H54 (cell line): ENCODE results near the gene MRO.
A peak's percentile ranks its signal among the peaks of the same experiment; 100 is the strongest.
"Not testable (repeated sequence)": the region's sequence is repeated elsewhere in the genome, so short reads cannot be mapped to it uniquely, and the experiment has no call there.

ENCODE experiments used
- DNase-seq: peaks from one replicate; pipeline ENCODE4 v3.0.0; 2011; ENCODE audit warnings: low spot score, mixed read lengths; ENCODE audit not compliant: insufficient read length
- FAIRE-seq: peaks from 3 replicates; lab custom pipeline; 2011; peaks lifted over from hg19 to GRCh38; lab: Jason Lieb, UNC
- POLR2A ChIP-seq: IDR thresholded peaks from 2 replicates; pipeline ENCODE4 v1.6.1; 2011; ENCODE audit warnings: low read depth, mild to moderate bottlenecking, low read length

The MRO gene

DNA sequence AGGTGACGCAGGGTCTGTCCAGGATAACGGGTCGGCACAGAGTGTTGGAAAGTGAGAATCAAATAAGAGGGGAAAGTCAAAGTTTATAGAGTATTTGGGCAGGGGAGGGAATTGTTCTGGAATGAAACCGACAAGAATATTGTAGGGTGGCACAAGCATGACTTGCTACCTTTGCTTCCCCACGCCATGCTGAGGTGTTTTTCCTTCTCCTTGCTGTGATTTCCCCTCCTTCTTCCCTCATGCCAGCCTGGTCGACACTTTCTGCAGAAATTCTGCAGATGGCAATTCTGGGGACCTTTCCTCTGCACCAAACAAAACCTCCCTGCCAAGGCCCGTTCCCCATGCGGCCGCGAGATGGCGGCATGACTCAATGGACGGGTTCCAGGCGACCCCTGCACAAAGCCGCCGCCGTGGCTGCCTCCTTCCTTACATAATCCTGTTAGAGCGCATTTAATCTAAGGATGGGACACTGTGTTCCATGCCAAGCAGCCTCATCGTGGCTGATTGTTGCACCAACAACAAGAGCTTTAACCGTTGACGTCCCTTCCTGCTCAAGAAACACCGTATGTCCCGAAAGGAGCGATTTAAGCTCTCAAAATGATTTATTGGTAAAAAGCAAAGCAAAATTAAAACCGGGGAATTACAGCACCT is at the start of gene MRO:
TSS of gene MRO (minus strand) at position 289 of the 651 bp plus-strand sequence. CDS start 10,616 bp downstream, outside the sequence.
- FAIRE-seq (no peak), DNase-seq (peak; percentile 55)
- no peak for TF ChIP-seq POLR2A

DNA sequence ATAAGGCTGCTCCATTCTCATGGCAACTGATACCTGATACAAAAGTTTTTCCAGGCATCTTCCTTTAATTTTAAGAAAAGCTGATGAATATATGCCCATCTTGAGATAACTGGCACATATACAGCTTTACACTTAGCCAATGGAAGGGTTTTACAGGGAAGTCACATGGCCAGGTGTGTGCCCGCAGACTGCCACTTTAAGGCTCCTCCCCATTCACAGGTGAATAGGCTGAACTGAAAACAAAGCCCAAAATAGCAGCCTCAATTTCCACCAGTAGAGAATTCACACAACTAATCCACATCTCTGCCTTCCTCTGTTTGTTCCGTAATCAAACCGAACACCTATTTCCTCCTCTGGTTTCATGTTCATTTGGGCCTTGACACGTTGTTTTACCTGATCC is 49.3 kb upstream of the MRO start:
- no peak for TF ChIP-seq POLR2A
- no peak for DNase-seq

DNA sequence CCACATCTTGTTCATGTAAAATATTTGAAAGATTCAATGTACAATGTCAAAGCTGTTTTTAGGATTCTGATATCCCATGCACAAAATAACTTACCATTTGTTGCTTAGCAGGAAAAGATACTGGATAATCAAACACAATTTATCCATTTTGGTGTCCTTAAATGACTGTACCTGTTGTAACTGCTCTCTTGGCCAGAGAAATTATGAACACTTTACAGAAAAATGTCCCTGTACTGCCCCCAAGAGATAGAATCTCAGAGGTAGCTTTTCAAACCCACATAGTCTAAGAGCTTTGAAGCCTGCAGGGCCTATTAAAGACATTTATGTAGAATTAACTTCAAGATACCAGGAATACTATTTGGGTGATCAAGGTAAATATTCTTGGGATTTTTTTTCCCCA is 46.9 kb upstream of the MRO start:
- TF ChIP-seq POLR2A: no peak
- no peak for FAIRE-seq

More for the DNA sequence above, 49.3 kb upstream of the MRO start:
- no peak for FAIRE-seq

DNA sequence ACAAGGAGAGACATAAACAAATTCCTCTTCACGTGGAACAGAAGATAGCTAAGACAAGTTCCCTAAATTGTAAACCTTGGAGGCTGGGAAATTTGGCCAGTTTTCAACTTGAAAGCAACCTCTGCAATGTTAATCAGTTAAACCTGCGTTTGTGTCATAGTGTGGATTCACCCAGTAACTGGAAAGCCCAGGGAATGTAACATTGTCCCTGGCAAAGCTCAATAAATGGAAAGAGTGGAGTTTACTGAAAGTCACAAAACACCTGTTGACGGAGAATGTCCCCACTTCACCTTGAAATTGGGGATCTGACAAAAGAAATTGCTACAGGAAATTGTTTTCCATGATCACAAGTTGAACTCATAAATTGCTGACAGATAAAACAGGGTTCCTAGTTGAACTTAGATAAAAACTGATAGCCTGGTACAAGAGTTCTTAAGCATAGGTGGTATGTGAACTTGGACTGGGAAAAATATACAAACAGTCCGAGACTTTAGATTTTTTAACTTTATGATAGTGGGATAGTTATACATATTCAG is 44.1 kb upstream of the MRO start:
- TF ChIP-seq POLR2A: no peak
- DNase-seq: no peak
- FAIRE-seq: no peak

More for the DNA sequence above, 46.9 kb upstream of the MRO start:
- DNase-seq: no peak

DNA sequence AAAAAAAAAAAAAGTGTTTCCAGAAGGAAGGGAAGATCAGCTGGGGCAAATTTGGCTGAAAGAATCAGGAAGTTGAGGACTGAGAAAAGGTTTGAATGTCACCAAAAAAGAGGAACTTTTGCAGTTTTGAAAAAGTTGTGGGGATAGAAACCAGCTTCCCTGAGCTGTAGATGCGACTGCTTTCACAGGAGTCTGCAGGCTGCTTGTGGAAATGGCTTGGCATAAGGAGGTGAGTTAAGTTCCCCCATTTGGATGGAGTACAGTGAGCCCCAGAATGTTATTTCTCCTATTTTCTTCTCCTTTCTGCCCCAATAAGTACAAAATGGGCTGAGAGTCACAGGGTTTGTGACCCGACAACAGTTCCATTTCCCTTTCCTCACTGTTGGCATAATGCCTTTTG is 42.6 kb upstream of the MRO start:
- FAIRE-seq (no peak), DNase-seq (no peak)
- TF ChIP-seq POLR2A: no peak

DNA sequence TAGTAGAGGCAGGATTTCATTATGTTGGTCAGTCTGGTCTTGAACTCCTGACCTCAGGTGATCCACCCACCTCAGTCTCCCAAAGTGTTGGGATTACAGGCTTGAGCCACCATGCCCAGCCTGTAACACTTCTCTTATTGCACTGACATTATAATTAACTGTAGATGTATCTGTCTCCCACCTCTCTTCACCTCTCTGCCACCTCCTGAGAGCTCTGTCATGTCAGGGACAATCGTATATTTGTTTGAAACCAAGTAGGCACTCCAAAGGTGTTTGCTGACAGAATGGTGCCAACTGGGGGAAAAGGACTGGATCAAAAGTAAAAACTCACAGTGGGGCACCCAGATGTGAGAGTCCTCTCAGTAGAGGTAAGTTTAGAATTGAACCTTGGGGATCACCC is 41.8 kb upstream of the MRO start:
- no peak for FAIRE-seq
- TF ChIP-seq POLR2A: no peak
- DNase-seq: no peak

DNA sequence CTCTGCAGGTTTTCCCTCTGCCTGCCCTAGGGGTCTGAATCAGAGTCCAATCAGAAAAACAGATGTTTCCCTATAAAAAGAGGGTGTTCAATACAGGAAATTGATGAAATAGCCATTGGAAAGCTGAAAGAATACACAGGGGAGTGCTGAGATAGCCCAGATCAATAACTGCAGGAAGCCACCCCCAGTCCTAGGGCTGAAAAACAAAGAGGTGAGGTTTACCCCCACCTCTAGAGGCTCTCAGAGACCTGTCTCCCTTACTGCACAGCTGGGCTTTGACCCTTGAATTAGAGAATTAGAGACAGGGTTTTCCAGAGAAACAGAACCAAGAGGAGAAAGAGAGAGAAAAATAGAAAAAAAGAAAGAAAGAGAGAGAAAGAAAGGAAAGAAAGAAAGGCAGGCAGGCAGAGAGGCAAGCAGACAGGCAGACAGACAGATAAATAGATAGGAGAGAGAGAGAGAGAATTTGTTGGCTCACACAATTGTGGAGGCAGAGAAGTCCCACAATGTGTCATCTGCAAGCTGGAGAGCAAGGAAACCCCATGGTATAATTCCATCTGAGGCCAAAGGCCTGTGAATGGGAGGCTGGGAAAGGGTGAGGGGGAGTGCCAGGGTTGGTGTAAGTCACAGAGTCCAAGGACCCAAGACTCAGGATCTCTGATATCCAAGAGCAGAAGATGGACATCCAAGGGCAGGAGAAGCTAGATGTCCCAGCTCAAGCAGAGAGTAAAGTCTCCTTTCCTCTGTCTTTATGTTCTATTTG is 40.2 kb upstream of the MRO start:
- FAIRE-seq: no peak
- no peak for TF ChIP-seq POLR2A
- DNase-seq: no peak

DNA sequence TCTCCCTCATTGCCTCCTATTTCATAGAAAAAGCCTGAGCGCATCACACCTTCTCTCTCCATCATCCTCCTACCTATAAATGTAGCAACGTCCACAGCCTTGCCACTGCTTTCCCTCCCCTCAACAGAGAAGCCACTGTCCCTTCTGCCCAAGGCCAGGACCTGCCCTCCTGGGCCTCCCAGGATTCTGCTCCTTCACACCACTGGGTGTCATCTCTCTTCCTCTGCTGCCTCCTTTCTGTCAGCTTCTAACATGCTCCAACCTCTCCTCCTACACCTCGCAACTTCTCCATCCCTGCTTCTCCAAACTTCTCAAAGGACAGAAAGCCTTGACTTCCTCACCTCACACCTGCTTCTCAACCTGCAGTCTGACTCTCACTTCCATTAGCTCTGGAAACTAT is 37.9 kb upstream of the MRO start:
- no peak for DNase-seq
- no peak for TF ChIP-seq POLR2A
- FAIRE-seq: no peak

DNA sequence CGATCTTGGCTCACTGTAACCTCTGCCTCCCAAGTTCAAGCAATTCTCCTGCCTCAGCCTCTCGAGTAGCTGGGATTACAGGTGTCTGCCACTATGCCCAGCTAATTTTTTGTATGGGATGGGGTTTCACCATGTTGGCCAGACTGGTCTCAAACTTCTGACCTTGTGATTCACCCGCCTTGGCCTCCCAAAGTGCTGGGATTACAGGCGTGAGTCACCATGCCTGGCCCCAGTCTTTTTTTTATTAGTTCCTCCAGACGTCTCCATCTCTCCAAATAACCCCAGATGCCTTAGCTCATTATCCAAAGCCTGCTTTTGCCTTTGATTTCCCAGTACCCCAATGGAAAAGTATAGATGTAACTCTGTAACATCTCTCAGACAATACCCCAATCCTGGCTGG is 37.4 kb upstream of the MRO start:
- DNase-seq, FAIRE-seq: not testable (repeated sequence)

DNA sequence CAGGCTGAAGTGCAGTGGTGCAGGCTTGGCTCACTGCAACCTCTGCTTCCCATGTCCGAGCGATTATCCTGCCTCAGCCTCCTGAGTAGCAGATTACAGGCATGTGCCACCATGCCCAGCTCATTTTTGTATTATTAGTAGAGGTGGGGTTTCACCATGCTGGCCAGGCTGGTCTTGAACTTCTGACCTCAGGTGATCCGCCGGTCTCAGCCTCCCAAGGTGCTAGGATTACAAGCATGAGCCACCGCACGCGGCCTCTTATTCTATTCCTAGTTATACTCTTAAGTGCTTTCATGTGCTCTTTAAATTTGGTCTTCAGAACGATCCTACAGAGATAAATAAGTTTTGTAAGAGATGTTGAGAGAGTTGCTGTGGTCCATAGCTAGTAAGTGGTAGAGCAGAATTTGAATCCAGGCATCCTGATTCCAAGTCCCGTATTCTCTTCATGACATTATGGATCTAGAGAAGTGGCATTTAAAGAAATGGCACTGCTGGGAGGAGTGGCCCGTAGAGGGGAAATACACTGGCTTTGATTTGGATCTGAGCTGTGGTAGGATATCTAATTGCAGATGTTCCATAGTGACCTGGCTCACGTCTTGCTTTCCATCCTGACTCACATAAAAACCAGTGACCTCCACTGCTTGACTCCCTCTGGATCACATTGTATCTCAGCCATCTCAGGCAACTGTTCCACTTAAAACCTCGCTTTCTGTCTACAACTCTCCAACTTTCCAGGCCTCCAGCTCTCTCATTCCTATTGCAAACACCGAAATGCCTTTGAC is 36.4 kb upstream of the MRO start:
- FAIRE-seq (no peak), DNase-seq (no peak)
- TF ChIP-seq POLR2A: no peak

DNA sequence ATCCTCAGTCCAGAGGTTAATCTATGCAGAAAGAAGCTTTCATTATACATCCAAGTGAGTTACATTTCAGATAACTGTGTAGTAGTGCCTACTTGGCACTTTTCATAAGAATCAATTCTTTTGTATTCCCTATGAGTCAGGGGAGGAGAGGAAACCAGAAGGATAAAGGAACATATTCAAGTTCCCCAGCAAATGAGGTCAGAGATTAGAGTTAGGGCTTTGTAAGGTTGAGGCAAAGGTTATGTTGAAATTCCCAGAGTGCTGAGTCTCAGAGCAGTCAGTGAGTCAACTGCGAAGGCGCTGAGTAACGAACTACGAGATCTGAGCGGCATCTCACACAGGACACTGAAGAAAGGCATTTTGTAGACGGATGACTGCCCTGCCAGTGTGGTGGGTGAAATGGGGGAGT is 34.1 kb upstream of the MRO start:
- TF ChIP-seq POLR2A: no peak
- peak; percentile 90 for FAIRE-seq
- peak; percentile 33 for DNase-seq

DNA sequence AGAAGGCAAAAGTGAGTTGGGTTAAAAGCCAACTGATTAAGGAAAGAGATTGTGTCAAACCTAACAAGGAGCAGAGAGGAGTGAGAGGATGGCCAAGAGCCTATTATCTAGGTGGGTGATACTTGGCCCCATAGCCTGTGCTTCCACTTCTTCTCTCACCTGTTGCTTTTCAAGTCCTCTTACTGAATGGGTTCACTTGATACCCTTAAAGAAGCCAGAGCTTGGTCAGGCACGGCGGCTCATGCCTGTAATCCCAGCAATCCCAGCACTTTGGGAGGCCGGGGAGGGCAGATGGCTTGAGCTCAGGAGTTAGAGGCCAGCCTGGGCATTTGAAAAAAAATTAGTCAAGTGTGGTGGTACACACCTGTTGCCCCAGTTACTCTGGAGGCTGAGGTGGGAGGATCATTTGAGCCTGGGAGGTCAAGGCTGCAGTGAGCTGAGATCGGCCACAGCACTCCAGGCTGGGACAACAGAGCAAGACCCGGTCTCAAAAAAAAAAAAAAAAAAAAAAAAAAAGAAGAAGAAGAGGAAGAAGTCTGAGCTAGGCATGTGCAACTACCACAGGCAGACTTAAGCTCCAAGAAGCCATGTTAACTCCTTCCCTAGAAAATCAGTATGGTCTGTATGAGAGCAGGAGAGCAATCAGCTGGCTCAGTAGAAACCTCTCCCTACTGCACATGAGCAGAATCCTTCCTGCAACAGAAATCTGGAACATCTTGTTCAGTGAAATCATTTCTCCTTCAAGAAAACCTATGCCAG is 30.7 kb upstream of the MRO start:
- no peak for TF ChIP-seq POLR2A
- no peak for FAIRE-seq
- DNase-seq: no peak

DNA sequence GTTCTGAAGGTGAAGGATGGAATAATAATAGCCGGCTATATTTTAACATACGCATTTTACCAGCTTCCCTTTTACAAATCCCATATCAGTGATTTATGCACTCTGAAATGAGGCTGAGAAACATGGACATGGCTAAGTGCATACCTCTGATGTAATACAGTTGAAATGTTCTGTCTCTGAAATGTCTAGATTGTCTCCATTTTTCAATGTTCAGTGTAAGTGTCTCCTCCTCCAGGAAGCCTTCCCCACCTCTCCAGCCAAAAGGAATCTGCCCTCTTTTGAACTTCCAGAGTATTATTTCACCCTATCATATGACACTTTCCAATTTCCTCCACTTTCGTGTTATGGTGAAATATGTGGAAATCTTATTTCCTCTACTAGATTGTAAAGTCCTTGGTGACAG is 29.6 kb upstream of the MRO start:
- FAIRE-seq: no peak
- TF ChIP-seq POLR2A: no peak
- no peak for DNase-seq

DNA sequence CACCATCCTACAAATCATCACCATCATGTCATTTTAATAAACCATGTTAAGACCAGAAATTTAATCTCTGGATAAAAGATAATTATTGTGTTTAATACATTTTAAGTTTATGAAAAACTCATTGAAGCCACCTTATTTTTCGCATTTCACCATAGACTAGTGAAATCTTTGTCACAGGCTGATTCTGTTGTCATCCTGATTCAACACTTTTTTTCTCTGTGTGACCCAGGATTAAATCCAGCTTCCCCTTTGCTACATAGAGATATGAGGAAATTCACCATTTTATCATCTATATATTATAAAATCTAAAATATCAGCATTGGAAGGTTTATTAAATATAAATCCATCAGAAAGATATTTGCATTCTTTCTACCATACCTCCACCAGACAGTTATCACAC is 29.2 kb upstream of the MRO start:
- FAIRE-seq (no peak), DNase-seq (no peak)
- TF ChIP-seq POLR2A: no peak
